Measurements from ENCODE around the gene SOX6. TPM values are rescaled to one million over a fixed set of nuclear protein-coding genes. Genes with fewer than 3 reads are reported as not detected.

Gene SOX6
- total RNA-seq, 1 experiment from 2014 or later, result 5.1 TPM

GRCh38 chr11:16382186-16382585 is 25.8 kb upstream of the SOX6 start:
- Histone ChIP-seq H3K79me2 (ENCODE audit: low read depth) (no peaks in the 10 kb centered on the region), H3K4me3 (no peak overlapping the region), H3F3A (ENCODE audit: insufficient read depth, low read depth) (no peaks in the 10 kb centered on the region), H3K9me2 (ENCODE audit: insufficient read depth) (no peaks in the 10 kb centered on the region), H3K9me3 (ENCODE audit: insufficient read depth, low read depth) (no peaks in the 10 kb centered on the region), H3K36me3 (ENCODE audit: low read depth) (no peaks in the 10 kb centered on the region), H3K27me3 (ENCODE audit: insufficient read depth, low read depth) (no peaks in the 10 kb centered on the region), H4K20me1 (ENCODE audit: insufficient read depth) (no peaks in the 10 kb centered on the region), H3K27ac (no peak overlapping the region), H3K4me1 (replicated peaks; ENCODE audit: insufficient read depth) (no peaks in the 10 kb centered on the region), H2AFZ (no peak overlapping the region), H3K4me2 (no peak overlapping the region)
- intact Hi-C loops (cut with micrococcal nuclease; ENCODE audit: unreplicated experiment), result no loop called here
- TF ChIP-seq CTCF (conservative IDR thresholded peaks at IDR 0.05) (no peak), EZH2 (IDR thresholded peaks at IDR 0.05; ENCODE audit: low read depth) (no peak)
- BruUV-seq (replicated peaks), result no TSS peak
- CTCF ChIA-PET, result interaction anchor here (0.8 kb wide), 1 partner anchor 117 kb away, joined by 3 read pairs; no protein-coding TSS in a partner anchor
- DNase-seq, result no peak
- POLR2A ChIA-PET (ENCODE audit: unreplicated experiment), result interaction anchor here (0.6 kb wide), 1 partner anchor 32 kb away, joined by 5 read pairs; no protein-coding TSS in a partner anchor

DNA sequence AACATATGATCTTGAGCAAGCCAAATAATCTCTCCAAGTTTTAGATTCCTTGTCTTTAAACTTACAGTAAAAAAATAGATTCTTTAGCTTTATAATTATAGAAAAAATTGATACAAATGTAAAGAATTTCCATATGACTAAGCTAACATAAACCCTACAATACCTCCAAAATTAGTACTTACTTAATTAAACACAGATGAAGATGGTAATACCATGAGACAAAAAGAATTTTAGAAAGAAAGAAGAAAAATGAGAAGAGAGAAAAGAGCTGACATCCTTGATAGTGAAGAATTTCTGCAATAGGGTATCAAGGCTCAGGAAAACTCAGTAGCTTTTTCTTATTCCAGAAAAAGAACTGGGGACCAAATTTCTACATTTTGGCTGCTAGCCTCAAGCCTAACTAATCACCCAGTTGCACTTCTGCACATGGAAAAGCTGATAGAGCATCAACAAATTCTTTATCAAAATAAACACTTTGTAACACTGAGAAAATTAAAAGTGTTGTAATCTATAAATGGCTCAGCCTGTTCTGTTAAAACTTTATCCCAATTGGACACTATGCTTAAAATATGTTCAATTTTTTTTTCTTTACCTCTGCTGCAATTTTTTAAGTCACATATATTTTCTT is 24.7 kb upstream of the SOX6 start:
- ChIA-PET CTCF (no interaction called here), POLR2A (ENCODE audit: unreplicated experiment) (interaction anchor here (0.7 kb wide), 1 partner anchor 170 kb away, joined by 3 read pairs; no protein-coding TSS in a partner anchor)
- no peak for DNase-seq
- H3K4me2 ChIP-seq, result no peak overlapping the region
- no peaks in the 10 kb centered on the region for H4K20me1 ChIP-seq (ENCODE audit: insufficient read depth)
- H3K36me3 ChIP-seq (ENCODE audit: low read depth), result no peaks in the 10 kb centered on the region
- BruUV-seq (replicated peaks), result no TSS peak
- intact Hi-C loops (cut with micrococcal nuclease; ENCODE audit: unreplicated experiment), result no loop called here
- no peak overlapping the region for H3K4me3 ChIP-seq
- TF ChIP-seq CTCF (conservative IDR thresholded peaks at IDR 0.05), result no peak
- TF ChIP-seq EZH2 (IDR thresholded peaks at IDR 0.05; ENCODE audit: low read depth), result no peak
- H3K79me2 ChIP-seq (ENCODE audit: low read depth), result no peaks in the 10 kb centered on the region
- no peaks in the 10 kb centered on the region for H3K4me1 ChIP-seq (replicated peaks; ENCODE audit: insufficient read depth)
- no peak overlapping the region for H3K27ac ChIP-seq
- no peaks in the 10 kb centered on the region for H3F3A ChIP-seq (ENCODE audit: insufficient read depth, low read depth)
- no peaks in the 10 kb centered on the region for H3K9me2 ChIP-seq (ENCODE audit: insufficient read depth)
- no peaks in the 10 kb centered on the region for H3K27me3 ChIP-seq (ENCODE audit: insufficient read depth, low read depth)
- H2AFZ ChIP-seq, result no peak overlapping the region
- no peaks in the 10 kb centered on the region for H3K9me3 ChIP-seq (ENCODE audit: insufficient read depth, low read depth)

DNA sequence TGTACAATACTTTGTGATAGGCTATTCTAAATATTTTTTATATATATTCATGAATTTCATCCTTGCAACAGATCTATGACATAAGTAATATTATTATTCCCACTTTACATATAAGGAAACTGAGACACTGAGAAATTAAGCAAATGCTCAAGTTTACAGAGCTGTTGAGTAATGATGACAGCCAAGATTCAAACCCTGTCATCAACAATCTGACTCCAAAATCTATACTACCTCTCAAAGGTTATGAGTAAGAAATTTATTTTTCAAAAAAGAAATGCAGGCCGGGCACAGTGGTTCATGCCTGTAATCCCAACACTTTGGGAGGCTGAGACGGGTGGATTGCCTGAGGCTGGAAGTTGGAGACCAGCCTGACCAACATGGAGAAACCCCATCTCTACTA is 22.6 kb upstream of the SOX6 start:
- no TSS peak for BruUV-seq (replicated peaks)
- CTCF ChIA-PET, result no interaction called here
- no peaks in the 10 kb centered on the region for H3K36me3 ChIP-seq (ENCODE audit: low read depth)

More for the DNA sequence above, 22.6 kb upstream of the SOX6 start:
- no peak for DNase-seq
- intact Hi-C loops (cut with micrococcal nuclease; ENCODE audit: unreplicated experiment), result no loop called here
- no peak overlapping the region for H3K27ac ChIP-seq
- H3K4me2 ChIP-seq, result no peak overlapping the region
- H3K79me2 ChIP-seq (ENCODE audit: low read depth), result no peaks in the 10 kb centered on the region
- H3K27me3 ChIP-seq (ENCODE audit: insufficient read depth, low read depth), result no peaks in the 10 kb centered on the region
- H3K4me1 ChIP-seq (replicated peaks; ENCODE audit: insufficient read depth), result no peaks in the 10 kb centered on the region
- POLR2A ChIA-PET (ENCODE audit: unreplicated experiment), result no interaction called here
- H3K4me3 ChIP-seq, result no peak overlapping the region
- no peak overlapping the region for H2AFZ ChIP-seq
- H3F3A ChIP-seq (ENCODE audit: insufficient read depth, low read depth), result no peaks in the 10 kb centered on the region
- TF ChIP-seq CTCF (conservative IDR thresholded peaks at IDR 0.05), result no peak
- no peak for TF ChIP-seq EZH2 (IDR thresholded peaks at IDR 0.05; ENCODE audit: low read depth)
- no peaks in the 10 kb centered on the region for H4K20me1 ChIP-seq (ENCODE audit: insufficient read depth)
- H3K9me2 ChIP-seq (ENCODE audit: insufficient read depth), result no peaks in the 10 kb centered on the region
- no peaks in the 10 kb centered on the region for H3K9me3 ChIP-seq (ENCODE audit: insufficient read depth, low read depth)
